ENCODE data around the gene PCMT1. TPM values are rescaled to one million over a fixed set of nuclear protein-coding genes. Genes with fewer than 3 reads are reported as not detected.

PCMT1 gene
- total RNA-seq, 1 donor from 2014 or later = 105 TPM

DNA sequence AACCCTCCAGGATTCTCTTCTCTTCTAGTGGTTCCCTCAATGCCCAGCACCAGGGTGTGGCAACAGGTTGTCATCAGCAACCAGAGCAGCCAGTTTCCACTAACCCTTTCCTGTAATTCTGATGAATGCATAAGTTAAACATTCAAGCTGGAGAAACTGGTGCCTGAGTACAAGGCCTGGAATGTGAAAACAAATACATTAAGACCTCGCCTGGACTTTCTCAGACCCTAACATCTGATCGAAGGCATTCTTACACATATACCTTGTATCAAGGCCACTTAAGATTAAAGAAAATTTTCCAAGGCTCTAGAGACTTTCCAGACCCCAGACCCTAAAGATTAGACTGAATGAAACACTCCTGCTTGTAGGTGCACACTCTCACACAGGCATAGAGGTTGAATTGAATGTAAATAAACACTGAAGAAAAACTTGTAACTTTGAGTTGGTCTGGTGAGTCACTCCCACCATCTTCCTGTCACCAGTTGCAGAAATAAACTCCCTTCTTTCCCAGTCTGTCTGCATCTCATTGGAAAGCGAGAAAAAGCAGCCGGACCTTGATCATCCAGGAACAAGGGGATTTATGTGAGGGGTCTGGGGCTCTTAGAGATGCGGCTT is 105.6 kb downstream of the PCMT1 start:
- H3K4me1 ChIP-seq = peaks cover 27% of the 10 kb centered on the region
- H3K27ac ChIP-seq = no peak overlapping the region
- TF ChIP-seq POLR2A (IDR thresholded peaks at IDR 0.05) = no peak
- TF ChIP-seq, protein P1, sequence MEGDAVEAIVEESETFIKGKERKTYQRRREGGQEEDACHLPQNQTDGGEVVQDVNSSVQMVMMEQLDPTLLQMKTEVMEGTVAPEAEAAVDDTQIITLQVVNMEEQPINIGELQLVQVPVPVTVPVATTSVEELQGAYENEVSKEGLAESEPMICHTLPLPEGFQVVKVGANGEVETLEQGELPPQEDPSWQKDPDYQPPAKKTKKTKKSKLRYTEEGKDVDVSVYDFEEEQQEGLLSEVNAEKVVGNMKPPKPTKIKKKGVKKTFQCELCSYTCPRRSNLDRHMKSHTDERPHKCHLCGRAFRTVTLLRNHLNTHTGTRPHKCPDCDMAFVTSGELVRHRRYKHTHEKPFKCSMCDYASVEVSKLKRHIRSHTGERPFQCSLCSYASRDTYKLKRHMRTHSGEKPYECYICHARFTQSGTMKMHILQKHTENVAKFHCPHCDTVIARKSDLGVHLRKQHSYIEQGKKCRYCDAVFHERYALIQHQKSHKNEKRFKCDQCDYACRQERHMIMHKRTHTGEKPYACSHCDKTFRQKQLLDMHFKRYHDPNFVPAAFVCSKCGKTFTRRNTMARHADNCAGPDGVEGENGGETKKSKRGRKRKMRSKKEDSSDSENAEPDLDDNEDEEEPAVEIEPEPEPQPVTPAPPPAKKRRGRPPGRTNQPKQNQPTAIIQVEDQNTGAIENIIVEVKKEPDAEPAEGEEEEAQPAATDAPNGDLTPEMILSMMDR (IDR thresholded peaks at IDR 0.05) = no peak
- TF ChIP-seq POLR2AphosphoS5 (IDR thresholded peaks at IDR 0.05; ENCODE audit: insufficient read depth in 1 of 2, low read depth in 1 of 2) = no peak
- no peak overlapping the region for H3K4me3 ChIP-seq
- intact Hi-C loops (cut with DNase I) = no loop called here
- H3K27me3 ChIP-seq = no peaks in the 10 kb centered on the region
- no peaks in the 10 kb centered on the region for H3K36me3 ChIP-seq
- DNase-seq (ENCODE audit: extremely low spot score in 2 of 2) = peak in 1 of 2 donors; percentile 56
- no peaks in the 10 kb centered on the region for H3K9me3 ChIP-seq

DNA sequence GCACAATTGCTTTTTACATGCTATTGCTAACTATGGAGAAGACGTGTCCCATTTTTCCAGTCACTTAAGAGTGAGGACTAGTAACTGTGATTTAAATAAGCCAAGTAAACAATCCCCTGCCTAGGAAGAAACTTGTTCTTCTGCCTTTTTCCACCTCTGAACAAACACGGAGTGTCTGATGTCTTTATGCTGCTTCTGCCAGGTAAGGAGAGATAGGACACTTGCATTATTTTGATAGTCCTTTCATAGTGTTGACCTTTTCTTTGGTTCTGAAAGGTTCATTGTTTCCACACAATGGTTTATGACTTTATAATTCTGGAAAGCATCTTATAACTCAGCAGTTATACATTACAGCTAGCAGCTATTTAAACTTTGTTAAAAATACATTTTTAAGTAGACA is 106.2 kb downstream of the PCMT1 start:
- no peaks in the 10 kb centered on the region for H3K27me3 ChIP-seq
- no peak for DNase-seq (ENCODE audit: extremely low spot score in 2 of 2)
- H3K4me1 ChIP-seq = peaks cover 33% of the 10 kb centered on the region

GRCh38 chr6:149856256-149856994 is 106.9 kb downstream of the PCMT1 start:
- no peaks in the 10 kb centered on the region for H3K9me3 ChIP-seq
- TF ChIP-seq POLR2AphosphoS5 (IDR thresholded peaks at IDR 0.05; ENCODE audit: insufficient read depth in 1 of 2, low read depth in 1 of 2) (no peak), POLR2A (IDR thresholded peaks at IDR 0.05) (no peak)
- TF ChIP-seq, protein P1 (IDR thresholded peaks at IDR 0.05) = no peak
- DNase-seq (ENCODE audit: extremely low spot score in 2 of 2) = peak in 1 of 2 donors; percentile 40
- no peak overlapping the region for H3K27ac ChIP-seq
- H3K4me1 ChIP-seq = peaks cover 40% of the 10 kb centered on the region
- peak overlapping the region in 1 of 2 donors; percentile 1 for H3K4me3 ChIP-seq
- H3K36me3 ChIP-seq = no peaks in the 10 kb centered on the region
- H3K27me3 ChIP-seq = no peaks in the 10 kb centered on the region
- intact Hi-C loops (cut with DNase I) = no loop called here

More for the DNA sequence above, 106.2 kb downstream of the PCMT1 start:
- intact Hi-C loops (cut with DNase I) = no loop called here
- Histone ChIP-seq H3K9me3 (no peaks in the 10 kb centered on the region), H3K27ac (no peak overlapping the region), H3K4me3 (no peak overlapping the region), H3K36me3 (no peaks in the 10 kb centered on the region)
- TF ChIP-seq POLR2A (IDR thresholded peaks at IDR 0.05) (no peak), POLR2AphosphoS5 (IDR thresholded peaks at IDR 0.05; ENCODE audit: insufficient read depth in 1 of 2, low read depth in 1 of 2) (no peak)

- Histone ChIP-seq H3K27me3 (no peaks in the 10 kb centered on the region), H3K27ac (no peak overlapping the region), H3K9me3 (no peaks in the 10 kb centered on the region), H3K4me1 (peaks cover 51% of the 10 kb centered on the region), H3K4me3 (no peak overlapping the region), H3K36me3 (no peaks in the 10 kb centered on the region)
- no peak for TF ChIP-seq POLR2AphosphoS5 (IDR thresholded peaks at IDR 0.05; ENCODE audit: insufficient read depth in 1 of 2, low read depth in 1 of 2)
- TF ChIP-seq, protein P1 (IDR thresholded peaks at IDR 0.05) = no peak
- TF ChIP-seq POLR2A (IDR thresholded peaks at IDR 0.05) = no peak
- peak in 1 of 2 donors; percentile 29 for DNase-seq (ENCODE audit: extremely low spot score in 2 of 2)
- intact Hi-C loops (cut with DNase I) = no loop called here
Observed at GRCh38 chr6:149857541-149857940, 108.0 kb downstream of the PCMT1 start.

DNA sequence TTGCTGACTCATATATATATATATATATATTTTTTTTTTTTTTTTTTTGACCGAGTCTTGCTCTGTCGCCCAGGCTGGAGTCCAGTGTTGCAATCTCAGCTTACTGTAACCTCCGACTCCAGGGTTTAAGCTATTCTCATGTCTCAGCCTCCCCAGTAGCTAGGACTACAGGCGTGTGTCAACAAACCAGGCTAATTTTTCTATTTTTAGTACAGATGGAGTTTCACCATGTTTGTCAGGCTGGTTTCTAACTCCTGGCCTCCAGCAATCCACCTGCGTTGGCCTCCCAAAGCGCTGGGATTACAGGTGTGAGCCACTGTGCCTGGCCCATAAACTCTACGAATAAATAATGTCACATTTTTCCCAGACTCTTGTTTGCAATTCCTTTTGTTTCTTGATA is 109.8 kb downstream of the PCMT1 start:
- Histone ChIP-seq H3K9me3 (no peaks in the 10 kb centered on the region), H3K27me3 (no peaks in the 10 kb centered on the region), H3K4me1 (peaks cover 57% of the 10 kb centered on the region), H3K36me3 (no peaks in the 10 kb centered on the region), H3K4me3 (no peak overlapping the region), H3K27ac (no peak overlapping the region)
- TF ChIP-seq, protein P1 (IDR thresholded peaks at IDR 0.05) = no peak
- TF ChIP-seq POLR2A (IDR thresholded peaks at IDR 0.05) = no peak
- TF ChIP-seq POLR2AphosphoS5 (IDR thresholded peaks at IDR 0.05; ENCODE audit: insufficient read depth in 1 of 2, low read depth in 1 of 2) = no peak
- peak in 1 of 2 donors; percentile 58 for DNase-seq (ENCODE audit: extremely low spot score in 2 of 2)
- intact Hi-C loops (cut with DNase I) = no loop called here
